ENCODE data around the gene HMCN2. TPM values are rescaled to one million over a fixed set of nuclear protein-coding genes. Genes with fewer than 3 reads are reported as not detected.

Gene HMCN2
- polyA plus RNA-seq, 1 of the 3 experiments (the other 2 are of a cell fraction) = 0.15 TPM

DNA sequence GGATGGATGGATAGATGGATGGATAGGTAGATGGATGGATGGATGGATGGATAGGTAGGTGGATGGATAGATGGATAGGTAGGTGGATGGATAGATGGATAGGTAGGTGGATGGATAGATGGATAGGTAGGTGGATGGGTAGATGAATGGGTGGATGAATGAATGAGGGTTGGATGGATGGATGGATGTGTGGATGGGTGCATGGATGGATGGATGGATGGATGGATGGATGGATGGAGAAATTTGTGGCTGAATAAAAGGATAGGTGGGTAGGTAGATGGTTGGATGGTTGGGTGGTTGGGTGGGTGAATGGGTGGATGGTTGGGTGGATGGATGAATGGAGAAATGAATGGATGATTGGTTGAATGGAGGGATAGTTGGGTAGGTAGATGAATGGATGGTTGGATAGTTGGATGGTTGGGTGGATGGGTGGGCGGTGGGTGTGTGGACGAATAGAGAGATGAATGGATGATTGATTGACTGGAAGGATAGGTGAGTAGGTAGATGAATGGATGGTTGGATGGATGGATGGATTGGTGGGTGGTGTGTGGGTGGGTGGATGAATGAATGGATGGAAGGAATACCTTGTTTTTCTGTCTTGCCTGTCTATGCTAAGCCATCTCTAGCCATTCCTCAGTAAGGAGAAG lies 108.2 kb downstream of the HMCN2 start (continued):
- TF ChIP-seq EP300 (IDR thresholded peaks at IDR 0.05; ENCODE audit: borderline replicate concordance in 1 of 2, low read depth in 1 of 2, low read length in 1 of 2) = no peak
- no peak for TF ChIP-seq USF1 (IDR thresholded peaks at IDR 0.05; ENCODE audit: borderline replicate concordance, low read depth)
- TF ChIP-seq FOXM1 (IDR thresholded peaks at IDR 0.05; ENCODE audit: low read depth) = no peak
- TF ChIP-seq EZH2phosphoT487 (IDR thresholded peaks at IDR 0.05; ENCODE audit: borderline replicate concordance, low read depth) = no peak
- TF ChIP-seq, protein P1, sequence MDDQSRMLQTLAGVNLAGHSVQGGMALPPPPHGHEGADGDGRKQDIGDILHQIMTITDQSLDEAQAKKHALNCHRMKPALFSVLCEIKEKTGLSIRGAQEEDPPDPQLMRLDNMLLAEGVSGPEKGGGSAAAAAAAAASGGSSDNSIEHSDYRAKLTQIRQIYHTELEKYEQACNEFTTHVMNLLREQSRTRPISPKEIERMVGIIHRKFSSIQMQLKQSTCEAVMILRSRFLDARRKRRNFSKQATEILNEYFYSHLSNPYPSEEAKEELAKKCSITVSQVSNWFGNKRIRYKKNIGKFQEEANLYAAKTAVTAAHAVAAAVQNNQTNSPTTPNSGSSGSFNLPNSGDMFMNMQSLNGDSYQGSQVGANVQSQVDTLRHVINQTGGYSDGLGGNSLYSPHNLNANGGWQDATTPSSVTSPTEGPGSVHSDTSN (IDR thresholded peaks at IDR 0.05) = no peak
- no peak for TF ChIP-seq SIN3A (IDR thresholded peaks at IDR 0.05; ENCODE audit: borderline replicate concordance, low read depth, low read length)
- TF ChIP-seq NRF1 (IDR thresholded peaks at IDR 0.05; ENCODE audit: low read depth, low read length) = no peak

- 80% methylated on average over 8 of the region's 17 CpGs for WGBS (ENCODE audit: low lambda C conversion rate)
- Histone ChIP-seq H3F3A (replicated peaks; ENCODE audit: insufficient read depth) (no peaks in the 10 kb centered on the region), H3K9me3 (no peaks in the 10 kb centered on the region), H3K9me2 (no peaks in the 10 kb centered on the region), H3K27me3 (ENCODE audit: insufficient read depth) (no peaks in the 10 kb centered on the region), H3K4me3 (ENCODE audit: low read depth in 2 of 2, low read length in 1 of 2) (no peak overlapping the region), H3K27ac (ENCODE audit: low read depth in 2 of 2, low read length in 1 of 2) (no peak overlapping the region), H2AFZ (ENCODE audit: low read depth) (no peak overlapping the region), H3K79me2 (ENCODE audit: insufficient read depth) (no peaks in the 10 kb centered on the region), H3K9ac (no peak overlapping the region), H3K4me2 (no peak overlapping the region), H3K4me1 (ENCODE audit: control insufficient read depth in 1 of 2, insufficient read depth in 2 of 2, low read depth in 1 of 2, low read length in 1 of 2) (no peaks in the 10 kb centered on the region), H3K36me3 (replicated peaks in 1 of 2; ENCODE audit: control insufficient read depth in 1 of 2, insufficient read depth in 2 of 2, low read length in 1 of 2) (no peaks in the 10 kb centered on the region), H4K20me1 (ENCODE audit: insufficient read depth) (no peaks in the 10 kb centered on the region)
- DNase-seq = no peak
- POLR2A ChIA-PET = no interaction called here
- TF ChIP-seq RAD21 (IDR thresholded peaks at IDR 0.05; ENCODE audit: low read length) = no peak
- no peak for TF ChIP-seq YY1 (IDR thresholded peaks at IDR 0.05; ENCODE audit: low read depth)
- no peak for TF ChIP-seq RXRA (IDR thresholded peaks at IDR 0.05; ENCODE audit: borderline replicate concordance, low read depth)
- no peak for TF ChIP-seq POLR2AphosphoS5 (IDR thresholded peaks at IDR 0.05; ENCODE audit: low read depth, low read length)
- no peak for TF ChIP-seq FOXJ3 (CRISPR knock-in tag; IDR thresholded peaks at IDR 0.05)
- no peak for TF ChIP-seq SMC3 (IDR thresholded peaks at IDR 0.05; ENCODE audit: low read depth, low read length)
- TF ChIP-seq NFIC (IDR thresholded peaks at IDR 0.05; ENCODE audit: borderline replicate concordance) = no peak
- TF ChIP-seq USF1 (IDR thresholded peaks at IDR 0.05; ENCODE audit: borderline replicate concordance, low read depth) = no peak
- TF ChIP-seq MEF2A (IDR thresholded peaks at IDR 0.05; ENCODE audit: borderline replicate concordance, low read depth) = no peak
- CTCF ChIA-PET = interaction anchor here (1.2 to 1.3 kb wide), 2 partner anchors 8 to 305 kb away, joined by 3 to 4 read pairs; no protein-coding TSS in a partner anchor
Observed at GRCh38 chr9:130377612-130378011, 112.1 kb downstream of the HMCN2 start.
